Subcutaneous abdominal adipose tissue (tissue), 5 donors: ENCODE results near the gene LRFN4.

Experiments
- H3K27ac ChIP-seq: one replicate; pipeline ENCODE4 v1.7.0; 2013; ENCODE audit warnings: low read depth, mild to moderate bottlenecking, inconsistent platforms, low read length, moderate library complexity
- H3K27me3 ChIP-seq, 5 donors: one replicate each; pipeline ENCODE4 v1.7.0; 2013; ENCODE audit warnings: low read length in 5 of 5, inconsistent platforms in 1 of 5; ENCODE audit not compliant: control insufficient read depth in 5 of 5, insufficient read depth in 4 of 5
- H3K36me3 ChIP-seq, 5 donors: one replicate each; pipeline ENCODE4 v1.7.0; 2013; ENCODE audit warnings: low read length in 5 of 5; ENCODE audit not compliant: control insufficient read depth in 5 of 5, insufficient read depth in 5 of 5
- H3K4me1 ChIP-seq, 5 donors: one replicate each; pipeline ENCODE4 v1.7.0; 2013; ENCODE audit warnings: low read length in 5 of 5, mild to moderate bottlenecking in 3 of 5, moderate library complexity in 1 of 5; ENCODE audit not compliant: control insufficient read depth in 5 of 5, insufficient read depth in 5 of 5
- H3K4me3 ChIP-seq, 5 donors: one replicate each; pipeline ENCODE4 v1.7.0; 2013; ENCODE audit warnings: low read length in 5 of 5, low read depth in 1 of 5
- H3K9ac ChIP-seq, 5 donors: one replicate each; pipeline ENCODE4 v1.7.0; 2013; ENCODE audit warnings: low read length in 5 of 5, mild to moderate bottlenecking in 4 of 5, moderate library complexity in 3 of 5
- H3K9me3 ChIP-seq, 5 donors: one replicate each; pipeline ENCODE4 v1.7.0; 2013; ENCODE audit warnings: low read length in 5 of 5; ENCODE audit not compliant: control insufficient read depth in 5 of 5
- donor health status: healthy.
- donor health status: healthy.
- donor health status: healthy.
- donor health status: healthy.
- donor health status: healthy.

The LRFN4 gene

GRCh38 chr11:66858186-66858938, 1.5 kb downstream of the LRFN4 start:
- Histone ChIP-seq H3K36me3 (peaks cover 0 to 49% (median 30%) of the 10 kb centered on the region in 5 donors), H3K4me3 (peak overlapping the region in 1 of 5 donors; percentile 50), H3K27ac (no peak overlapping the region), H3K4me1 (peaks cover 0 to 59% (median 32%) of the 10 kb centered on the region in 5 donors), H3K27me3 (no peaks in the 10 kb centered on the region), H3K9ac (no peak overlapping the region), H3K9me3 (peaks cover 0 to 4% (median 0%) of the 10 kb centered on the region in 5 donors)

- Histone ChIP-seq H3K27ac (no peak overlapping the region), H3K4me3 (no peak overlapping the region), H3K4me1 (peaks cover 0 to 59% (median 32%) of the 10 kb centered on the region in 5 donors), H3K9me3 (peaks cover 0 to 4% (median 0%) of the 10 kb centered on the region in 5 donors), H3K27me3 (no peaks in the 10 kb centered on the region), H3K9ac (no peak overlapping the region), H3K36me3 (peaks cover 0 to 56% (median 37%) of the 10 kb centered on the region in 5 donors)
These were observed 2.2 kb downstream of the LRFN4 start for GRCh38 chr11:66858939-66859685.

DNA sequence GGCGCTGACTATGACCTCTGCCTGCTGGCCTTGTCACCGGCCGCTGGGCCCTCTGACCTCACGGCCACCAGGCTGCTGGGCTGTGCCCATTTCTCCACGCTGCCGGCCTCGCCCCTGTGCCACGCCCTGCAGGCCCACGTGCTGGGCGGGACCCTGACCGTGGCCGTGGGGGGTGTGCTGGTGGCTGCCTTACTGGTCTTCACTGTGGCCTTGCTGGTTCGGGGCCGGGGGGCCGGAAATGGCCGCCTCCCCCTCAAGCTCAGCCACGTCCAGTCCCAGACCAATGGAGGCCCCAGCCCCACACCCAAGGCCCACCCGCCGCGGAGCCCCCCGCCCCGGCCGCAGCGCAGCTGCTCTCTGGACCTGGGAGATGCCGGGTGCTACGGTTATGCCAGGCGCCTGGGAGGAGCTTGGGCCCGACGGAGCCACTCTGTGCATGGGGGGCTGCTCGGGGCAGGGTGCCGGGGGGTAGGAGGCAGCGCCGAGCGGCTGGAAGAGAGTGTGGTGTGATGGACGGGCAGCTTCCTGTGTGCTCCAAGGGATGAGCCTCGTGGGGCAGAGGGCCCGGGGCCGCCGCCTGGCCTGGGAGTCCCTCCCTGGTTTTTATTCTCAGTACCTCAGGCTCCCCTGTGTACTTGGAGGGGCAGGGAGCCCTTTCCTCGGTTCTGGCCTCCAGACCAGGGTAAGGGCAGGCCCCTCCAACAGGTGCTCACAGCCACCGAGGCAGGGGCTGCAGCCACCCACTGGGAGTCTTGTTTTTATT, 3.0 kb downstream of the LRFN4 start:
- Histone ChIP-seq H3K4me1 (peaks cover 0 to 59% (median 32%) of the 10 kb centered on the region in 5 donors), H3K27me3 (no peaks in the 10 kb centered on the region), H3K9me3 (peaks cover 0 to 4% (median 0%) of the 10 kb centered on the region in 5 donors), H3K9ac (no peak overlapping the region), H3K36me3 (peaks cover 0 to 52% (median 40%) of the 10 kb centered on the region in 5 donors), H3K4me3 (no peak overlapping the region), H3K27ac (no peak overlapping the region)

DNA sequence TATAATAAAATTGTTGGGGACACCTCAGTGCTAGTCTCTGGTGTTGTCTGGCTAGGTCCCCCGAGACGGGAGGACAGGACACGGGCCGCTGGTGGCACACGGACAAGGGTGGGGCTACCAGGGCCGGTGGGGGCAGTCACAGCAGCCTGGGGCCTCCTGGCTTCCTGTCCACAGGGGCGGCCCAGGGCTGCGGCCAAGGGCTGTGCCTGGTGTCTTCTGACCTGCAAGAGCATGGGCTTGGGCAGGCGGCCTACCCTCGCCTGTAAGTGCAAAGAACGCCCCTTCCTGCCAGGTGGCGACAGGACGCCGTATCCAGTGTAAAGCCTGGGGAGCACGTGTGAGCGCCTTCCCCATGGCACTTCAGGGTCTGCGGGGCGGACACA, 3.6 kb downstream of the LRFN4 start:
- Histone ChIP-seq H3K4me1 (peaks cover 0 to 58% (median 32%) of the 10 kb centered on the region in 5 donors), H3K27ac (no peak overlapping the region), H3K4me3 (no peak overlapping the region), H3K9ac (no peak overlapping the region), H3K36me3 (peaks cover 0 to 58% (median 38%) of the 10 kb centered on the region in 5 donors), H3K27me3 (no peaks in the 10 kb centered on the region), H3K9me3 (peaks cover 0 to 4% (median 0%) of the 10 kb centered on the region in 5 donors)

- Histone ChIP-seq H3K4me3 (no peak overlapping the region), H3K27me3 (no peaks in the 10 kb centered on the region), H3K9me3 (peaks cover 0 to 4% (median 0%) of the 10 kb centered on the region in 5 donors), H3K4me1 (peaks cover 0 to 60% (median 25%) of the 10 kb centered on the region in 5 donors), H3K36me3 (peaks cover 0 to 64% (median 42%) of the 10 kb centered on the region in 5 donors), H3K27ac (no peak overlapping the region), H3K9ac (no peak overlapping the region)
These were observed 4.3 kb downstream of the LRFN4 start for GRCh38 chr11:66861038-66861773.

GRCh38 chr11:66861774-66862558, 5.1 kb downstream of the LRFN4 start:
- no peaks in the 10 kb centered on the region for H3K27me3 ChIP-seq
- H3K27ac ChIP-seq = no peak overlapping the region

GRCh38 chr11:66862559-66863037, 5.7 kb downstream of the LRFN4 start:
- H3K9ac ChIP-seq = no peak overlapping the region
- H3K27ac ChIP-seq = no peak overlapping the region
- peaks cover 0 to 68% (median 49%) of the 10 kb centered on the region in 5 donors for H3K36me3 ChIP-seq
- H3K9me3 ChIP-seq = peaks cover 0 to 4% (median 0%) of the 10 kb centered on the region in 5 donors
- peaks cover 0 to 66% (median 28%) of the 10 kb centered on the region in 5 donors for H3K4me1 ChIP-seq
- H3K27me3 ChIP-seq = no peaks in the 10 kb centered on the region
- no peak overlapping the region for H3K4me3 ChIP-seq

More at GRCh38 chr11:66861774-66862558, 5.1 kb downstream of the LRFN4 start:
- Histone ChIP-seq H3K4me3 (no peak overlapping the region), H3K36me3 (peaks cover 0 to 64% (median 46%) of the 10 kb centered on the region in 5 donors), H3K9me3 (peaks cover 0 to 4% (median 0%) of the 10 kb centered on the region in 5 donors), H3K9ac (no peak overlapping the region), H3K4me1 (peaks cover 0 to 65% (median 28%) of the 10 kb centered on the region in 5 donors)

GRCh38 chr11:66863428-66864125, 6.7 kb downstream of the LRFN4 start:
- Histone ChIP-seq H3K27ac (no peak overlapping the region), H3K9ac (no peak overlapping the region), H3K27me3 (no peaks in the 10 kb centered on the region), H3K4me1 (peaks cover 0 to 56% (median 19%) of the 10 kb centered on the region in 5 donors), H3K9me3 (no peaks in the 10 kb centered on the region), H3K4me3 (no peak overlapping the region), H3K36me3 (peaks cover 3 to 66% (median 46%) of the 10 kb centered on the region in 5 donors)
